HG03139 (cell line): Measurements from ENCODE around the gene IKZF3.
"Not testable (repeated sequence)": the region's sequence is repeated elsewhere in the genome, so short reads cannot be mapped to it uniquely, and the experiment has no call there.

Experiments
- ATAC-seq: cut with Tn5 transposase; IDR thresholded peaks from one replicate; pipeline ENCODE4 v1.9.1; 2021; ENCODE audit not compliant: unreplicated experiment

Gene IKZF3

DNA sequence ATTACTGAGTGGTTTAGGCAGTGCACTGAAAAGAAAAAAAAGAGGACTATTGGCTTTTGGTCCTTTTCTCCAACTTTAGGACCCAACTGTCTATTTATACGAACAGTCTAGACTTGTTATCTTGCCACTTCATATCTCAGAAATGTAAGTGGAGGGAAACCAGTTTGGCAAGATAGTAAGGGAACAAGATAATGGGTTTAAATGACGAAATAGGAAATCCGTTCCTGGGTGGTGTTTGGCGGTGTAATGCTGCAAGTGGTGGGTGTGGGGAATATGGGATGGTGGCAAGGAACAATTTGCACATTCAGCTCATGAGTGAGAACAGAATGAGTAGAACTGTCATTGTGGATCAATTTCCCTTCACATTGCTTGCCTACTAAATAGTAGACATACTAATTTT lies 81.6 kb downstream of the IKZF3 start:
- no peak for ATAC-seq

DNA sequence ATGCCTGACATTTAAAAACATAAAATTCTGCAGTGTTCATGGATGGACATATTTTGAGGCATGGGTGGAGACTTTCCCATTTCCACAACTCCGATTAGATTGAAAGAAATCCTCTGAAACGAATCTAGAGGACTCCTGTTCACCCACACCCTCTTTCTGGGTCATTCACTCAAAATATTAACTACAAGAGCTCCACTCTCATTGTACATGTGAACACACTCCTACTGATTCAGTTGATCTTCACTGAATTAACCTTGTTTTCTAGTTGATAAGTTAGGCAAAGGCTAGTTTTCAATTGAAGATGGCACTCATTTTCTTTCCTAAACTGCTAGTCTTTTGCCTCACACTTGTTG lies 82.3 kb downstream of the IKZF3 start:
- no peak for ATAC-seq

DNA sequence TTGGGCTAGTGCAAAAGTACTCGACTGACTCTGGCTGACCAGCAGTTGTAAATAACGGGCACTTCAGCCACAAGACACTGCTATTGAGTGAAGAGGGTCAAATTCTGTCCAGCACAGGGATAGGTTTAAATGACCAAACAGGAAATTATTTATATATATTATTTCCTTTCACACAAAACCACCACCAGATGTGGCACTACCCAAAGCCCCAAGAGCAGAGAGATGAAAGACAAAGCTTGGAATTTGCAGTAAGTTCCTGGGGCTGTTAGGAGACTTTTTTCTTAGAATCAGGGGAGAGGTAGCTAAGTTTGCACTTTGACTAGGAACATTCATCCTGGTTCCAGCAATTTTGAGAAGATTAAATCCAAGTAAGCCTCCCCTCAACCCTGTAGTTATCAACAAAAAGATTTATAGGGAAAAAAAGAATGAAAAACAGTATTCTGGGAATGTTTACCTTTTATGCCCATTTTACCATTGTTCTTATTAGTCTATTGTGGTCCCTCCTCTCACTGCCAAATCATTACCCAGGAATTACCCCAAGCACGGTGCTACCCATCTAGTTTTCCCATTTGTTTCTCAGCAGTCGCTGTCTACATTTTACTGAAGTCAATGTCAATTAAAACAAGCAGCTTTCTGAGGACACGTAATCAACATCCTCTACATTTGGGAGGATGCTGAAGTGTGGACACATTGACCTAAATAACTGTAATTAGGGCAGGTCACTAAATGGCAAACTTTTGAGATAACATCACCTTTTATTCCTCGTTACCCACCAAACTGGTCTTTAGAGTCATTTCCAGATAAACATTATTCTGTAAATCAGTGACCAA lies 82.9 kb downstream of the IKZF3 start:
- ATAC-seq: no peak

DNA sequence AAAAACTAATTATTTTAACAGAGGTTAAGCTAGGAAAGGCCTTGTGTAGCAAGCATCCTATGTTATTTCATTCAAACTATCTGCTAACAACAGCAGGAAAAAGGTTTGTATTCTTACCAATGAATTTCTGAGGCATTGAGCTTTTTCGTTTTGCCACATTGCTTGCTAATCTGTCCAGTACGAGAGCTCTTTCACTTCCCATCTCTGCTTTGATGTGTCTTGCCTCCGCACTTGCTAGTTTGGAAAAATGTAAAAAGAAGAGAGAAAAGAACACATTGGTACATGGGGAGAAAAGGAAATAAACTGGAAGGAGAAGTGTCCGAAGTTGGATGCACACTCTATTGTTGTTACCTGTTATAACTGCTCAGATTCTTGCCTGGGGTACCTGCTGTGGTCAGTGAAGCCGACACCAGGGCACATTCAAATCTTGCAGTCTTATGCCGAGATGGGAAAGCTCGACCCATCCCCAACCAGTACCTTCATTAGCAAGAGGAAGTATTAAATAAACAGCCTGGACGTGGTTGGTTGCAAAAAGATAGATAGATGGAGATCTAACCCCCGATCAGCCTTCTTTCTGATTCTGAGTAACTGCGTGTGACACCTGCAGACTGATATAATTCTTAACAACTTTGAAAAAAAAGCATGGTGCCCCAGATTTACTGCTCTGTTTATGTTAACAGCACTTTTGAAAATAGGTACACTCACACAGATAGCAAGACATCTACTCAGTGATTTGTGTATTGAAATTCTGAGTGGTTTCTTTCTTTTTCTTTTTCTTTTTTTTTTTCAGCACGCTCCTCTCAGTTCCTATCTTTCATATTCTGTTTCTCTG lies 86.4 kb downstream of the IKZF3 start:
- ATAC-seq: no peak

DNA sequence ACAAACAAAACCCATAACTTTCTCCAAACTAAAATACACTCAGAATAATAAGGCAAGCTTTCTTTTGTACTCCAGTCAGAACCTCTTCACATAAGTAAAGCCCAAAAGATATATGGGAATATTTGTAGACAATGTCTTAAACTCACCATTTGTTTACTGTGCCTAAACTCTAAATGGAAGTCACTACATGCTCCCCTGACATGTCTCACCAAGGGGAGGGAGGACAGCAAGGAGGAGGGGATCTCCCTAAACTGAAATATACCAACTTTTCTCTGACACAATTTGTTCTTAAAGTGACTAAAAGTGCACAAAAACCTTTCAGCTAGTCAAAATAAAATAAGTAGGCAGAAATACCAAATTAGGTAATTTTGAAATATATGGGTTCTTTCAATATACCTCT lies 87.9 kb downstream of the IKZF3 start:
- no peak for ATAC-seq

DNA sequence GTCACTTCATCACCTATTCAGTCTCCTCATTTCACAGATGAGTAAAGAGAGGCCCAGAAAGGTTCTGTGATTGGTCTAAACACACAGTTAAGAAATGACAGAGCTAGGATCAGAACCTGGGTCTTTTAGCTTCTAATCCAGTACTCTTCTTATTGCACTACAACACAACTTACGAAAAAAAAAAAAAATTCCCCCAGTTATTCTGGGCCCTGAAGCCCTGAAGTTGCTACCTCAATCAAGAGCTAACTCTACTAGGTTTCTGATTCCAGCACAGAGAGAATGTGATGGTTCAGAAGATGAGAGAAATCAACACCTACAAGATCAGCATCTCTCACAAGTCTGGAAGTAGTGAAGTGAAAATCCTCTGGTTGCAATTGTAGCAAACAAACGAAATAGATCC lies 89.1 kb downstream of the IKZF3 start:
- no peak for ATAC-seq

DNA sequence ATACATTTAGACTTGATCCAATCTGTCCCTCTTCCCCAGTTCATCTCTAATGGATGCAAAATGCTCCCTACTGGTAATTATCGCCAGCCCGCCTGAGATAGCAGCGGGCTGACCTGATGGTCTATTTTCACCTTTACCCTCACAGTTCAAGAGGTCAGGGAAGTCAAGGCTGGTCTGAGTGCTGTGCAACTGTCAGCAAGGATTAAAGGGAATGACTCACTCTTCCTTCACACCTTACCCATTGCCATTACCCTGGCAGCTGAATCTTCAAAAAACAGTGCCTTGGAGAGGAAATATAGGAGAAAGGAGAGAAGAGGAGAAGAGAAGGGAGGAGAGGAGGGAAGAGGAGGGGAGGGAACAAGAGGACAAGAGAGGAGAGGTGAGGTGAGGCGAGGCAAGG lies 90.1 kb downstream of the IKZF3 start:
- no peak for ATAC-seq

DNA sequence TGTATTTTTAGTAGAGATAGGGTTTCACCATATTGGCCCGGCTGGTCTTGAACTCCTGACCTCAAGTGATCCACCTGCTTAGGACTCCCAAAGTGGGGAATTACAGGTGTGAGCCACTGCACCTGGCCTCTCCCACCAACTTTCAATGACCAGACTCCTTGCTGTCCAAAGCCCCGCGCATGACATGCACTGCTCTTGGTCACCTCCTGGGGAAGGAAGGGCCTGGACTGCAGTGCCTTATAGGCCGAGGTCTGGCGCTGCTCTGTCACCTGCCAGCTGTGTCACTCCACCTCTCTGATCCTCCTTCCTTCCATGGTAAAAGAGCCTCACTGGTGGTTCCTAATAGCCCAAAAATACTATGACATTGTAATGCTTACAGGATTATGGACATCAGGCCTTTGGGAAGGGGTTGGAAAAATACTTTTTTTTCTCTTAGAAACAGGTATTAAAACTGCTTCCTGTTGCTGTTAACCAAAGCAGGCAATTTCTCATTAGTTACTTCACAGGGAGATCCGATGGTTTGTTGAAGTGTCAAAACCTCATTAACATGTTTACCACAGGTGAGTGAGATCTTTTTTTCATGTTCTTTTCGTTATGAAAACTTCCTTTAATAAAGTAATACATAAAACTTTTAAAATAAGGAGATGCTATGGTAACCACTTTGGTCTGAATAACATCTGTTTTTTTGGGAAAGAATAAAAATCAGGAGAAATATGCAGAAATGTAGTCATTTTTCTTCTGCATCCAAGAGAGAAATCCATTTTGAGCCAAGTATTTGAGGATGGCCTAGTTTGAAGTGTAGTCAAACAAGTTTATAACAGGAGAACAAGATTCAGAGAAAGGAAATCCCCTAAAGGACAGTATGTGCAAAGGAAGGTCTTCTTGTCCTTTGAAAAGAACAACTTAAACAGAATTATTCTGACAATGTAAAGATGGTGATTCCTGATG lies 90.9 kb downstream of the IKZF3 start:
- no peak for ATAC-seq

DNA sequence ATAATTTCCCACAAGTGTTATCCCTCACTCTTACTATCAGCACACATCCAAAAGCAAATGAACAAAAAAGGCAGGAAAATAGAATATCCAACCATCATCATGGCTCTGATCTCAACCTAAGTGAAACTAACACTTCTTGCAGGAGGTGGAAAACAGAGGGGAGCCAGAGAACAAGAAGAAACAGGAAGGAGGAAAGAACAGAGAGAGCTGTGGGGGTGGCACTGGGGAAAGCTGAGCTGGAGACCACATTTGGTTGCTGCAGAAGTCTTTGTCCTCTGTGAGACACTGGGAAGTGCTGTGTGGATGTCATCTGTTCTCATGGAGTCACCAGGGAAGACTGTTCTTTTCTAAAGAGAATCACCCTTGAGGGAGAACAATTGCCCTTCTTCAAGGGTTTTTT lies 91.7 kb downstream of the IKZF3 start:
- no peak for ATAC-seq

DNA sequence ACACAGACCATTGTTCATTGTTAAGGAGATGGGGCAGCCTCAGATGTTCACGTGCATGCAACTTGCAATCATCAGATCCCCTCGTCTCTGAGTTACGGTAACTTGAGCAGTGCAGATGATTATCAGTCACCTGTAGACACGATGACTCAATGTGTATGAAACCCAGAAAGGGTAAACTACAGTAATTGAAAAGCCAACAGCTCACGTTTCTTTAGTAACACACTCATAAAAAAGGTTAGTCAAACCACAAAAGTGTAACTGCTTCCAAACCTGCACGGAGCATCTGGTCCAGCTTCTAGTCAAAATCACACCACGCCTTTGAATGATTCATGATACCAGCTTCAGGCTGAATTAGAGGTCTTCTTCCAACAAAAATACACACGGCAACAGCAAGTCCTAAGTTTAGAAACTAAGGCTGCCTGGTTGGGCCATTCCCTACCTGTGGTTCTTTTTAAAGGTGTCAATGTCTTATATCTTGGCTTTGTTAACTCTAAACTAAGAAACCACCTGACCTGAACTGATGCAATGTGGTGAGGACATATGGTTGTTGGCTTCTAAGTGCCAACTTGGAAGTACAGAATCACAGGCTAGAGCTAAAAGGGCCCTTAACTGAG lies 94.0 kb downstream of the IKZF3 start:
- peak; percentile 47 for ATAC-seq

DNA sequence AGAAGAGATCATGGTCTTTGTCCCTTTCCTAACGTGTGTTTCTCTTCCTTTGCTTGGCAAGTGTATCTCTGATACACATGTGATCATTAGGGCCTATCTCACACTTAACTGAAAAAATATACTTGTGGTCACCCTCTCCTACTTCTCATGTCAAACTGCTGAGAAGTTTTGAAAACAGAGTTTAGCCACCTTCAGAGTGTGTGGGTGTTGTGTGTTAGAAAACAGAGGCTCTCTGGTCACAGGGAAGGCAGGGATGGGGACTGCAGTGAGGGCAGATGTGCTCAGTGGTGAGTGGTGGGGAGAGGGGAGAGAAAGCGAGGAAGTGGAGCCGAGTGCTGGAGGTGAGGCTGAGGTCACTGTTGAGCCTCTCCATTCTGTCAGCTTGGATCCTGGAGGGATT lies 97.0 kb downstream of the IKZF3 start:
- no peak for ATAC-seq

DNA sequence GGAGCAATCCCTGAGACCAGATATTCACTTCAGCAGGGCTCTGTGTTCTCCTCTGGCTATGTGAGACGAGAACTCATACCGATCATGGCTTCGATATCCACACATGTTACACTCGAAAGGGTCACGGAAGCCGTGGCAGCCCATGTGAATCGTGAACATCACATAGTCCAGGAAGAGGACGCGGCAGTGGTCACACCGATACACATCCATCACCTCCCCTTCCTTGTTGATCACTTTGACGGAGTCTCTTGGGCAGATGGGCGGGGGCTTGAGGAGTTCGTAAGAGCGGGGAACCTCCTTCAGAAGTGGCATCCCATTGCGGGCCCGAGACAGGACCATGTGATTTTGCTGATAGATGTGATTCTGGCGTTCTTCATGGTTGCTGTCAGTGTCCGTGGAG lies 98.3 kb downstream of the IKZF3 start:
- ATAC-seq: no peak

DNA sequence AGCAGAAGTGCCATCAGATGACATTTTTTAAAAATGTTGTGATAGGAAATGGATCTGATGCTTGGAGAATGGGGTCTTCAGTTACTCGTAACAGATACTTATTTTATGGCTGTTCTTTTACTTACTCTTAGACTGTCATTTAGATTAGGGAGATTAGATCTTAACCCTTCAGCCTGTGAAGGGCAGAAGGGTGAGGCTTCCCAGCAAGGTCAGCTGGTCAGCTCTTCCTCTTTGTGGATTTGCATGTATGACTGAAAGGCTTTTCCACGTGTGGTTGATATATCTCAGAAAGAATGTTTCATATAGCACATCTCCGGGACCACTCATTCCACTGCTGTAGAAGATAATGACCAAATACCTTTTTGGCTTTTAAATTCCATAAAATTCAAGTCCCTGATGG lies 98.9 kb downstream of the IKZF3 start:
- no peak for ATAC-seq

DNA sequence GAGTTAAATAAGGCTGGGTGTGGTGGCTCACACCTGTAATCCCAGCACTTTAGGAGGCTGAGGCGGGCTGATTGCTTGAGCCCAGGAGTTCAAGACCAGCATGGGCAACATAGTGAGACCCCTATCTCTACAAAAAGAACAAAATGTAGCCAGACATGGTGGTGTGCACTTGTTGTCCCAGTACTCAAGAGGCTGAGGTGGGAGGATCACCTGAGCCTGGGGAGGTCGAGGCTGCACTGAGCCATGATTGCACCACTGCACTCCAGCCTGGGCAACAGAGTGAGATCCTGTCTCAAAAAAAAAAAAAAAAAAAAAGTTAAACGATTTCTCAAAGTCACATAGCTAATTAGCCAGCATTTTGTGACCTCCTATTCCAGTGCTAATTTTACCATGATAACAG lies 99.9 kb downstream of the IKZF3 start:
- not testable (repeated sequence) for ATAC-seq

DNA sequence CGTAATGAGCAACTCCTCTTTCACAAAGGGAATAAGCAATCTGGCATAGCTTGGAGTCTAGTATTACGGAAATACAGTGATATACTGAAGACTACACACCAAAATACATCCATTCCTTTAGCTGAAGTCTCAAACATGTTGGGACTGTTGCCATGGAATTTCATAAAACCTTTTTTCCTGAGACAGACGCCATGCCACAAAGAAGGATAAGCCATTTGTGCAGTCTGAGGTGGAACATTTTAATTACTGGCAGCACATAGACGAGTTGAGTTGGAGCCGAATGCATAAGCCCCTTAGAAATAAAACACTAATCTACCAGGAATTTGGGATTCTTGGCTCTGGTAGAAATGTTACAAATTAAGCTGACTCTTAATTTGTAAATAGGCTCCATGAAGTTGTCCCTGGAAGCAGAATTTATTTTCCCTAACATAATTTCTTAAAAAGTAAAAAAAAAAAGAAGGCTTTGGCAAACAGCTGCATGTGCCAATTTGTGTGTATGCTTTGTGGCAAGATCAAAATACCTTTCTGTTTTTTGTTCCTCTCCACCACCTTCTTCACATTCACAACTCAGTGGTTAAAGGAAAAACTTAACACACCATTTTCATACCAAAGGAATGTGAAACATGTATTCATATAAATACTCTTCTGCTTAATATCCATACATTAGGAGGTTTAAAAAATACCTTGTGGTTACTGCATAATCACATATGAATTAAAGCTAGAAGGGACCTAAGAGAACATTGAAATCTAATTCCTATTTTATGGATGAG lies 100.9 kb downstream of the IKZF3 start:
- no peak for ATAC-seq

DNA sequence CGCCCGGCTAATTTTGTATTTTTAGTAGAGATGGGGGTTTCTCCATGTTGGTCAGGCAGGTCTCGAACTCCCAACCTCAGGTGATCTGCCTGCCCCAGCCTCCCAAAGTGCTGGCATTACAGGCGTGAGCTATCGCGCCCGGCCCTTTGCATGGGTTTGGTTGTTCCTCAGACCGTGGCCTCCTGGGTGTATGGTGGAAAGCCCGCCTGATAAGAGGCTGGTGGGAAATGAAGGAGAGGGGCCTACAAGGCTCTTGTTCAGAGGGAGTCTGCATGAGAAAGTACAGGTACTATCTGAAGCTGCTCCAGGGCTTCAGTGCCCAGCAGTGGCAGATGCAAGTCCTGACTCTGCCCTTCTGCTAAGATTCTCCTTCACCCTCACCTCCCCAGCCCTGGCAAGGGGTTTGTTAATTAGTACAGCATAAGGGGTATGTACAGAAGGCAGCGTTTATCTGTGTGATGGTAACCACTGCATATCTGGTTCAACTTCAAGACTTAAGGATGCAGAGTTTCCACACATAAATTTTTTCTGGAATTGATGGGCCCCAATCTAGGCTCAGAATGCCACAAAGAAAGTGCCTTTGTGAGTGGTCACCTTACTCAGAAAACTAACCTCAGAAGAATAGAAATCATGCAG lies 102.1 kb downstream of the IKZF3 start:
- no peak for ATAC-seq

DNA sequence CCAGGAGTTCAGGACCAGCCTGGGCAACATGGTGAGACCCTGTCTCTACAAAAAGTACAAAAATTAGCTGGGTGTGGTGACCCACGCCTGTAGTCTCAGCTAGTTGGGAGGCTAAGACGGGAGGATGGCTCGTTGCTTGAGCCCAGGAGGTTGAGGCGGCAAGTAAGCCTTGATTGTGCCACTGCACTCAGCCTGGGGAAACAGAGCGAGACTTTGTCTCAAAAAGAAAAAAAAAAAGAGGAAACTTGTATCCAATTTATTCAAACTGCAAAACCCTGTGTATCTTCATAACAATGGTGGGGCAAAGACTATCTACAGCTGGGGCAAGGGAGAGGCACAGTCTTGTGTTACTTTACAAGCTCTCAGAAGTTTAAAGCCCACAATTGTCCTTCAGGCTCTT lies 104.9 kb downstream of the IKZF3 start:
- no peak for ATAC-seq

DNA sequence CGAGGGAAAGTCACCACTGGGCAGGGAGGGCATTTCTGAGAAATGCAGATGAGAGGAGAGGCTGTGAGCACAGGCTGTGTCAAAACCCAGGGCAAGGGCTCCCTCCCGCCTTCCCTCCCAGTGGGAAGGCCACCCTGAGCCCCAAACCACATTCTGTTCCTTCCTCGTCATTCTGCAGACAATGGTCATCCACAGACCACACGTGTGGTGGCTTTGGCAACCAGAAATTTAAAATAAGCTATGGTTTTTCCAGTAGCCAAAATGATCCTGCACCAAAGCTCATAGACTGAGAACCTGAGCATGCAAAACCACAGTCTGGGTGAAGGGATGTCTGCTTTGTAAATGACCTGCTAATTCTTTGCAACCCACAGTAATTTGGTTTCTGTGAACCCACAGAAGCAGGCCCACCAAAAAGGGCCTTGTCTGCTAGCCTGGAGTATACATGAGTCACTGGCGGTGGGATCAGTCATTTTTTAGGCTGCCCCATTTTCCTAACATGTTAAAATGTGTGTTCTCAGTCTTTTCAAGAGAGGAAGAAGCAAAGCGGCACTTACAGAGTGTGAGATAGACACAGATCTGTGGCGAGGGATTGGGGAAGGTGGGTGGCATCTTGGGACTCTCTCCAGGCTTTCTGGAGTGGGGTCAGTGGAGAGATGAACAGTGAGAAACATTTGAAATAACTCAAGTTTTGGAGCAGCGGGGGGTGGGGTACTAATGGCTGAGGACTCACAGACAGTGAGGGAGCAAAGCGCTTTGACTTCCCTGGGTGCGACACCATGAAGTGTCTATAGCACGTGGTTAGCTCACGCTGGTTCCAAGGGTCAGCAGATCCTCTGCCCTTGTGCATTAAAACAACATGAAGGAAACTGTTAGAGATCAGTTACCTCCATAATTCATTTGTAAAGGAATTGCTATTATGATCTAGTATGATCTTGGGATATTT lies 105.9 kb downstream of the IKZF3 start:
- no peak for ATAC-seq
